Measurements from ENCODE around the gene COPB2.

- no peak for TF ChIP-seq EZH2phosphoT487 (IDR thresholded peaks at IDR 0.05; ENCODE audit: low read depth, severe bottlenecking, unreplicated experiment)
- no peak for TF ChIP-seq EZH2 (IDR thresholded peaks at IDR 0.05; ENCODE audit: borderline replicate concordance)
- TF ChIP-seq CTCF (IDR thresholded peaks at IDR 0.05; ENCODE audit: poor library complexity): no peak
These were observed 68.7 kb downstream of the COPB2 start for GRCh38 chr3:139320551-139321309.

All from hepatocyte (in vitro differentiated cells).